Stomach (tissue), 9 donors: Measurements from ENCODE around the gene LY6G5C. TPM values are rescaled to one million over a fixed set of nuclear protein-coding genes. Genes with fewer than 3 reads are reported as not detected.
A peak's percentile ranks its signal among the peaks of the same experiment; 100 is the strongest.
"Not testable (repeated sequence)": the region's sequence is repeated elsewhere in the genome, so short reads cannot be mapped to it uniquely, and the experiment has no call there.

Experiments used
- DNase-seq, 2 donors: peaks; one replicate each; pipeline versions ENCODE4 v3.0.0 to v3.0.0-alpha.2; 2013 to 2019
- H3K27ac ChIP-seq, 5 donors: fragments of 200-600 bp in 4 of 5; sonication (generic) in 4 of 5; one replicate each; pipeline ENCODE4 v1.5.1; 2013 to 2019; ENCODE audit warnings: mild to moderate bottlenecking in 1 of 5, moderate library complexity in 1 of 5
- H3K27me3 ChIP-seq, 3 donors: fragments of 200-600 bp; sonication (generic); one replicate each; pipeline ENCODE4 v1.5.1; 2017 to 2019; ENCODE audit warnings: mixed run types in 1 of 3
- H3K36me3 ChIP-seq, 4 donors: fragments of 200-600 bp; sonication (generic); 1 replicate in 3 of 4; 2 replicates in 1 of 4; pipeline ENCODE4 v1.5.1; 2016 to 2019
- H3K4me1 ChIP-seq, 4 donors: fragments of 200-600 bp; sonication (generic); one replicate each; pipeline ENCODE4 v1.5.1; 2016 to 2019
- H3K4me3 ChIP-seq, 4 donors: fragments of 200-600 bp; sonication (generic) in 3 of 4; one replicate each; pipeline ENCODE4 v1.5.1; 2016 to 2019; ENCODE audit warnings: mild to moderate bottlenecking in 1 of 4
- H3K9me3 ChIP-seq, 4 donors: fragments of 200-600 bp; sonication (generic); one replicate each; pipeline ENCODE4 v1.5.1; 2016 to 2019
- CTCF ChIP-seq, 7 experiments: fragments of 450-650 bp in 4 of 7; fragments of 200-600 bp in 3 of 7; sonication (generic) in 3 of 7; IDR thresholded peaks; one replicate each; pipeline ENCODE4 v1.5.1; 2016 to 2019; ENCODE audit warnings: antibody characterized with exemption in 7 of 7, control low read depth in 2 of 7, mild to moderate bottlenecking in 1 of 7
- EP300 ChIP-seq: sonication (generic); formaldehyde crosslinking; IDR thresholded peaks from one replicate; pipeline ENCODE4 v1.6.1; 2017; ENCODE audit warnings: antibody characterized with exemption
- POLR2A ChIP-seq, 4 donors: fragments of 450-650 bp; IDR thresholded peaks; one replicate each; pipeline ENCODE4 v1.6.1; 2016; ENCODE audit warnings: antibody characterized with exemption in 4 of 4, control low read depth in 2 of 4, mild to moderate bottlenecking in 1 of 4, moderate library complexity in 1 of 4
- POLR2AphosphoS5 ChIP-seq, 3 donors: sonication (generic); formaldehyde crosslinking; IDR thresholded peaks; one replicate each; pipeline ENCODE4 v1.6.1; 2016; ENCODE audit warnings: antibody characterized with exemption in 3 of 3
- WGBS, 5 donors: extraction: QIAGEN DNeasy Blood & Tissue Kit in 3 of 5; methylation state at CpG; one replicate each; pipeline versions ENCODE4 v1.1.5 to v1.1.7; 2013 to 2018; 5-methylcytosine and 5-hydroxymethylcytosine counted together
- intact Hi-C: fragments of 100-400 bp; cut with DNase I; formaldehyde crosslinking; loops from one replicate; pipeline ENCODE4 v1.15.1; 2023; ENCODE audit warnings: low total_unique reads
- polyA plus RNA-seq, 3 donors: library from polyadenylated mRNA; stranded (reverse); fragments of 200-250 nt; gene quantifications; one replicate each; pipeline ENCODE4 v1.2.3, GENCODE V29; 2013
- total RNA-seq, 5 donors: library from RNA; depleted of rRNA; stranded (reverse); fragments of >200 nt; gene quantifications; one replicate each; pipeline versions ENCODE4 v1.1.0 to v1.2.3, GENCODE V29; 2014 to 2016
- donor health status: healthy with polysubstance abuse.
- donor health status: Bipolar disorder and iron deficiency.
- donor health status: healthy.

LY6G5C gene
- total and polyA plus RNA-seq, 8 donors: 1.8 to 4.9 (median 2.7) TPM; not detected in 5

- no peaks in the 10 kb centered on the region for H3K9me3 ChIP-seq
- H3K4me3 ChIP-seq: no peak overlapping the region
- WGBS, 5 donors: 70 to 83% (median 77%) methylated on average over 8 of the region's 8 CpGs
- no peaks in the 10 kb centered on the region for H3K36me3 ChIP-seq
- no peak for DNase-seq
- H3K27ac ChIP-seq: no peak overlapping the region
- intact Hi-C loops: no loop called here
- TF ChIP-seq POLR2AphosphoS5 (IDR thresholded peaks at IDR 0.05) (no peak), CTCF (IDR thresholded peaks at IDR 0.05) (peak in 1 of 7 experiments; percentile 19), EP300 (no peak), POLR2A (IDR thresholded peaks at IDR 0.05) (no peak)
- H3K27me3 ChIP-seq: peaks cover 0 to 4% (median 0%) of the 10 kb centered on the region in 3 donors
- H3K4me1 ChIP-seq: peaks cover 0 to 10% (median under 1%) of the 10 kb centered on the region in 4 donors
These were observed 31.4 kb upstream of the LY6G5C start for GRCh38 chr6:31712296-31712695.

GRCh38 chr6:31711233-31711632 is 30.4 kb upstream of the LY6G5C start:
- H3K9me3 ChIP-seq: no peaks in the 10 kb centered on the region
- peak in 1 of 2 donors; percentile 68 for DNase-seq
- intact Hi-C loops: no loop called here
- H3K27ac ChIP-seq: no peak overlapping the region
- peaks cover 0 to 4% (median 0%) of the 10 kb centered on the region in 3 donors for H3K27me3 ChIP-seq
- peaks cover 0 to 10% (median 0%) of the 10 kb centered on the region in 4 donors for H3K4me1 ChIP-seq
- TF ChIP-seq POLR2A (IDR thresholded peaks at IDR 0.05) (no peak), EP300 (no peak), CTCF (IDR thresholded peaks at IDR 0.05) (no peak), POLR2AphosphoS5 (IDR thresholded peaks at IDR 0.05) (no peak)
- WGBS, 5 donors: 33 to 45% (median 39%) methylated on average over 6 to 8 of the region's 8 CpGs
- no peaks in the 10 kb centered on the region for H3K36me3 ChIP-seq
- H3K4me3 ChIP-seq: no peak overlapping the region

- peak in 1 of 2 donors; percentile 4 for DNase-seq
- TF ChIP-seq POLR2AphosphoS5 (IDR thresholded peaks at IDR 0.05) (no peak), POLR2A (IDR thresholded peaks at IDR 0.05) (no peak), EP300 (no peak), CTCF (IDR thresholded peaks at IDR 0.05) (no peak)
- Histone ChIP-seq H3K27ac (no peak overlapping the region), H3K9me3 (no peaks in the 10 kb centered on the region), H3K27me3 (peaks cover 0 to 4% (median 0%) of the 10 kb centered on the region in 3 donors), H3K4me1 (peaks cover 0 to 10% (median 0%) of the 10 kb centered on the region in 4 donors), H3K36me3 (no peaks in the 10 kb centered on the region), H3K4me3 (no peak overlapping the region)
- intact Hi-C loops: no loop called here
- 60 to 73% (median 70%) methylated on average over 5 of the region's 5 CpGs for WGBS, 5 donors
These were observed 29.8 kb upstream of the LY6G5C start for GRCh38 chr6:31710523-31711219.

- WGBS, 5 donors: 89 to 94% (median 93%) methylated on average over 11 of the region's 11 CpGs
- H3K27me3 ChIP-seq, H3K36me3 ChIP-seq, H3K4me3 ChIP-seq, H3K27ac ChIP-seq, DNase-seq, intact Hi-C loops, H3K9me3 ChIP-seq: not testable (repeated sequence)
- H3K4me1 ChIP-seq: peaks cover 0 to 10% (median 0%) of the 10 kb centered on the region in 4 donors
These were observed 28.3 kb upstream of the LY6G5C start for GRCh38 chr6:31709157-31709556.

GRCh38 chr6:31708224-31708623 is 27.4 kb upstream of the LY6G5C start:
- WGBS, 5 donors: 89 to 98% (median 96%) methylated on average over 3 of the region's 3 CpGs
- no peak for TF ChIP-seq POLR2AphosphoS5 (IDR thresholded peaks at IDR 0.05)
- H3K4me1 ChIP-seq: peaks cover 0 to 18% (median 6%) of the 10 kb centered on the region in 4 donors
- intact Hi-C loops: no loop called here
- H3K4me3 ChIP-seq: no peak overlapping the region
- no peak for DNase-seq
- H3K9me3 ChIP-seq: no peaks in the 10 kb centered on the region
- peaks cover 0 to 4% (median 0%) of the 10 kb centered on the region in 3 donors for H3K27me3 ChIP-seq
- H3K27ac ChIP-seq: no peak overlapping the region
- H3K36me3 ChIP-seq: no peaks in the 10 kb centered on the region
